Measurements from ENCODE around the gene PRR11. TPM values are rescaled to one million over a fixed set of nuclear protein-coding genes. Genes with fewer than 3 reads are reported as not detected.

The PRR11 gene
- total and polyA plus RNA-seq, 2 of the 8 experiments (the other 6 are each of a cell fraction or from before 2014, with no cell fraction given) = 32.7 to 83.0 TPM

DNA sequence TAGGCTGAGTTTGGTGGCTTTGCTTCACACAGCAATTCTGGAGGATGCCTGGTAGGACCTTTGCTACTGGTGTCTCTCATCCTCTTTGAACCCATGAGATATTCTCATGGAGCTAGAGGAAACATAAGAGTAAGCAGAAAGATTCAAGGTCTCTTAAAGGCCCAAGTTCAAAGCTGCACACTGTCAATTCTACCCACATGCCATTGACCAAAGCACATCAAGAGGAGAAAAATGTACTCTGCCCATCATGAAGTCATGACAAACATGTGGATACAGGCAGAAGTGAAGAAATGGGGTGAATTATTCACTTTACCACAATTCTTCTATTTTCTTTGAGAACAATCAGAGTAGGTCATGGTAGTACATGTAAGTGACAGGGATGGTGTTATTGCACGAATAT, 13.7 kb upstream of the PRR11 start:
- Histone ChIP-seq H3K56ac (replicated peaks; ENCODE audit: insufficient read length, low read depth, low read length) (no peak overlapping the region), H2AK5ac (ENCODE audit: low read depth, low read length) (no peak overlapping the region), H3K9me3 (ENCODE audit: insufficient read depth in 2 of 2, low read depth in 1 of 2, low read length in 1 of 2) (no peaks in the 10 kb centered on the region), H2BK120ac (replicated peaks; ENCODE audit: low read depth, low read length) (no peak overlapping the region), H3K79me1 (ENCODE audit: low read depth, low read length) (peaks cover 2% of the 10 kb centered on the region; the same call in 1 of the 2 replicates), H3K27ac (ENCODE audit: low read depth, low read length) (no peak overlapping the region), H2BK15ac (ENCODE audit: low read length) (no peak overlapping the region), H3K27me3 (replicated peaks in 1 of 4; ENCODE audit: control insufficient read depth in 3 of 4, extremely low read depth in 1 of 4, insufficient read depth in 3 of 4, low read length in 3 of 4) (no peaks in the 10 kb centered on the region), H4K91ac (replicated peaks; ENCODE audit: insufficient read length, low read length) (no peak overlapping the region), H3K9ac (replicated peaks in 1 of 4; ENCODE audit: extremely low read depth in 1 of 4, low read depth in 3 of 4, low read length in 3 of 4) (no peak overlapping the region), H2BK12ac (ENCODE audit: low read depth, low read length) (no peak overlapping the region), H3K4me2 (ENCODE audit: insufficient read depth in 1 of 2, low read depth in 2 of 2, low read length in 2 of 2) (no peak overlapping the region), H2BK20ac (ENCODE audit: low read length) (no peak overlapping the region), H3K18ac (ENCODE audit: extremely low read depth, low read length) (no peak overlapping the region), H3K79me2 (ENCODE audit: control insufficient read depth in 1 of 2, insufficient read depth in 2 of 2, low read length in 2 of 2) (peaks cover 4 to 86% of the 10 kb centered on the region in 2 experiments; a peak in 3 of 4 replicates), H3K36me3 (ENCODE audit: control insufficient read depth in 2 of 4, insufficient read depth in 4 of 4, low read length in 3 of 4) (peaks cover 0 to 3% (median 0%) of the 10 kb centered on the region in 4 experiments; a peak in 1 of 8 replicates), H3K4ac (replicated peaks; ENCODE audit: insufficient read length, low read depth, low read length) (no peak overlapping the region), H2AFZ (ENCODE audit: low read length) (no peak overlapping the region), H3K4me3 (ENCODE audit: extremely low read depth in 1 of 4, insufficient read depth in 2 of 4, low read depth in 3 of 4, low read length in 4 of 4) (no peak overlapping the region), H3K23ac (ENCODE audit: insufficient read length) (no peak overlapping the region), H3K4me1 (replicated peaks in 1 of 4; ENCODE audit: control insufficient read depth in 3 of 4, insufficient read depth in 4 of 4, low read length in 3 of 4) (peaks cover 0 to 3% (median 0%) of the 10 kb centered on the region in 4 experiments; a peak in 1 of 7 replicates), H2BK5ac (ENCODE audit: low read depth, low read length) (no peak overlapping the region), H4K5ac (ENCODE audit: insufficient read length, low read depth, low read length) (no peak overlapping the region), H3K14ac (ENCODE audit: insufficient read length) (no peak overlapping the region), H4K20me1 (replicated peaks in 1 of 2; ENCODE audit: control insufficient read depth in 1 of 2, insufficient read depth in 2 of 2, low read length in 2 of 2) (peaks cover 2 to 7% of the 10 kb centered on the region in 2 experiments), H3K23me2 (ENCODE audit: low read depth, low read length) (no peaks in the 10 kb centered on the region), H4K8ac (ENCODE audit: extremely low read depth, insufficient read depth, low read length) (no peak overlapping the region)
- CTCF ChIA-PET (ENCODE audit: partially characterized antibody) = no interaction called here
- WGBS, 2 experiments (ENCODE audit: extremely low coverage in 1 of 2, insufficient coverage in 1 of 2, insufficient read length in 1 of 2, insufficient replicate concordance in 2 of 2, low coverage in 1 of 2, low lambda C conversion rate in 2 of 2, missing lambda C conversion rate in 1 of 2) = 79% methylated on average over 1 of the region's 1 CpG; no CpG with 5 or more reads in 1 of the 2 experiments
- POLR2A ChIA-PET (ENCODE audit: partially characterized antibody) = interaction anchor here (2.1 kb wide), 1 partner anchor 16 kb away, joined by 9 read pairs; no protein-coding TSS in a partner anchor
- TF ChIP-seq EZH2 (IDR thresholded peaks at IDR 0.05; ENCODE audit: low read depth, low read length, severe bottlenecking) (no peak), EP300 (IDR thresholded peaks at IDR 0.05; ENCODE audit: borderline replicate concordance in 1 of 2, low read depth in 2 of 2, low read length in 2 of 2) (no peak), ZNF274 (IDR thresholded peaks at IDR 0.05; ENCODE audit: borderline replicate concordance, extremely low read depth, low read length) (no peak), PHF8 (conservative IDR thresholded peaks at IDR 0.05; ENCODE audit: low read depth, low read length) (no peak), RFX5 (IDR thresholded peaks at IDR 0.05; ENCODE audit: borderline replicate concordance, low read depth, low read length) (no peak), EGR1 (IDR thresholded peaks at IDR 0.05; ENCODE audit: borderline replicate concordance, low read depth, low read length) (no peak), NANOG (IDR thresholded peaks at IDR 0.05; ENCODE audit: insufficient read depth, low read depth, low read length, poor library complexity, severe bottlenecking) (no peak), TBP (IDR thresholded peaks at IDR 0.05; ENCODE audit: low read depth, low read length) (no peak), RBBP5 (IDR thresholded peaks at IDR 0.05; ENCODE audit: borderline replicate concordance, low read depth, low read length) (no peak)
- DNase-seq (ENCODE audit: low read depth in 1 of 2, low spot score in 2 of 2) = no peak
- FAIRE-seq = no peak

Measured in H1 (cell line).